A673 (cell line): ENCODE results near the gene FUCA1. TPM values are rescaled to one million over a fixed set of nuclear protein-coding genes. Genes with fewer than 3 reads are reported as not detected.

Source experiments
- BruUV-seq: library from RNA; stranded (reverse); fragments of 400-500 nt; replicated peaks from 2 replicates; lab custom pipeline; 2021; lab: Mats Ljungman, UMichigan
- CTCF ChIA-PET: fragments of 300-600 bp; sonication (Branson Sonifier 250); formaldehyde crosslinking; loops from one replicate; lab custom pipeline; 2022; ENCODE audit warnings: antibody characterized with exemption; lab: Charles Lee
- POLR2A ChIA-PET: fragments of 300-600 bp; sonication (Branson Sonifier 250); formaldehyde crosslinking; loops from one replicate; lab custom pipeline; 2022; ENCODE audit warnings: antibody characterized with exemption; ENCODE audit not compliant: low non-redundant PET; lab: Charles Lee
- DNase-seq: peaks from one replicate; pipeline ENCODE4 v3.0.0-alpha.2; 2015; ENCODE audit warnings: low spot score
- H3K27ac ChIP-seq: fragments of 200-600 bp; sonication (generic); 2 replicates; pipeline ENCODE4 v1.5.1; 2016; ENCODE audit warnings: mixed run types, low read depth, mild to moderate bottlenecking, mixed read lengths, antibody characterized with exemption, low read length; ENCODE audit not compliant: poor library complexity, severe bottlenecking
- H3K27me3 ChIP-seq: fragments of 200-600 bp; sonication (generic); replicated peaks from 2 replicates; pipeline ENCODE4 v1.6.1; 2017; ENCODE audit warnings: mixed run types, low read depth, mild to moderate bottlenecking, mixed read lengths, antibody characterized with exemption, low read length; ENCODE audit not compliant: insufficient read depth, poor library complexity
- H3K36me3 ChIP-seq: fragments of 200-600 bp; sonication (generic); 2 replicates; pipeline ENCODE4 v1.6.1; 2016; ENCODE audit warnings: mixed run types, mild to moderate bottlenecking, mixed read lengths, antibody characterized with exemption, low read length; ENCODE audit not compliant: insufficient read depth, poor library complexity, severe bottlenecking
- H3K4me1 ChIP-seq: fragments of 200-600 bp; sonication (generic); 2 replicates; pipeline ENCODE4 v1.6.1; 2017; ENCODE audit warnings: mixed run types, mild to moderate bottlenecking, mixed read lengths, antibody characterized with exemption, low read length; ENCODE audit not compliant: insufficient read depth, poor library complexity, severe bottlenecking
- H3K4me3 ChIP-seq: fragments of 200-600 bp; sonication (generic); 2 replicates; pipeline ENCODE4 v1.5.1; 2016; ENCODE audit warnings: low read depth, mixed run types, mild to moderate bottlenecking, mixed read lengths, low read length; ENCODE audit not compliant: poor library complexity, severe bottlenecking
- H3K9me3 ChIP-seq: fragments of 200-600 bp; sonication (generic); 2 replicates; pipeline ENCODE4 v1.6.1; 2016; ENCODE audit warnings: mixed run types, low read depth, mild to moderate bottlenecking, mixed read lengths, antibody characterized with exemption, low read length; ENCODE audit not compliant: poor library complexity, severe bottlenecking
- EZH2 ChIP-seq: fragments of 200-600 bp; sonication (generic); IDR thresholded peaks from 2 replicates; pipeline ENCODE4 v1.6.1; 2017; ENCODE audit warnings: borderline replicate concordance, low read depth, mild to moderate bottlenecking, mixed read lengths, antibody characterized with exemption, low read length; ENCODE audit not compliant: poor library complexity, severe bottlenecking
- intact Hi-C: fragments of 100-400 bp; cut with micrococcal nuclease; formaldehyde crosslinking; loops from one replicate; pipeline ENCODE4 v1.10.0; 2022; ENCODE audit not compliant: unreplicated experiment
- total RNA-seq: library from RNA; stranded (reverse); gene quantifications from 2 replicates; pipeline ENCODE4 v1.2.3, GENCODE V29; 2021
- TF ChIP-seq, protein P1 (sequence below): fragments of 300-800, 200-600 bp; sonication (generic); conservative IDR thresholded peaks from 2 replicates; pipeline ENCODE4 v1.5.1; 2017; ENCODE audit warnings: low read depth, mild to moderate bottlenecking, antibody characterized with exemption, low read length, moderate library complexity, mixed read lengths

Gene FUCA1
- total RNA-seq, 1 experiment from 2014 or later = 8.9 TPM

GRCh38 chr1:23823767-23824166, 44.3 kb downstream of the FUCA1 start:
- POLR2A ChIA-PET = no interaction called here
- peak overlapping the region; percentile 82 for H3K4me3 ChIP-seq
- intact Hi-C loops = no loop called here
- DNase-seq = no peak
- H3K27ac ChIP-seq = no peak overlapping the region
- CTCF ChIA-PET = no interaction called here
- no peak for TF ChIP-seq EZH2
- TF ChIP-seq, protein P1, sequence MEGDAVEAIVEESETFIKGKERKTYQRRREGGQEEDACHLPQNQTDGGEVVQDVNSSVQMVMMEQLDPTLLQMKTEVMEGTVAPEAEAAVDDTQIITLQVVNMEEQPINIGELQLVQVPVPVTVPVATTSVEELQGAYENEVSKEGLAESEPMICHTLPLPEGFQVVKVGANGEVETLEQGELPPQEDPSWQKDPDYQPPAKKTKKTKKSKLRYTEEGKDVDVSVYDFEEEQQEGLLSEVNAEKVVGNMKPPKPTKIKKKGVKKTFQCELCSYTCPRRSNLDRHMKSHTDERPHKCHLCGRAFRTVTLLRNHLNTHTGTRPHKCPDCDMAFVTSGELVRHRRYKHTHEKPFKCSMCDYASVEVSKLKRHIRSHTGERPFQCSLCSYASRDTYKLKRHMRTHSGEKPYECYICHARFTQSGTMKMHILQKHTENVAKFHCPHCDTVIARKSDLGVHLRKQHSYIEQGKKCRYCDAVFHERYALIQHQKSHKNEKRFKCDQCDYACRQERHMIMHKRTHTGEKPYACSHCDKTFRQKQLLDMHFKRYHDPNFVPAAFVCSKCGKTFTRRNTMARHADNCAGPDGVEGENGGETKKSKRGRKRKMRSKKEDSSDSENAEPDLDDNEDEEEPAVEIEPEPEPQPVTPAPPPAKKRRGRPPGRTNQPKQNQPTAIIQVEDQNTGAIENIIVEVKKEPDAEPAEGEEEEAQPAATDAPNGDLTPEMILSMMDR = no peak
- no peaks in the 10 kb centered on the region for H3K36me3 ChIP-seq
- no TSS peak for BruUV-seq
- no peaks in the 10 kb centered on the region for H3K9me3 ChIP-seq
- H3K4me1 ChIP-seq = peaks cover 12% of the 10 kb centered on the region
- no peaks in the 10 kb centered on the region for H3K27me3 ChIP-seq

- Histone ChIP-seq H3K4me1 (no peaks in the 10 kb centered on the region), H3K27ac (no peak overlapping the region), H3K9me3 (no peaks in the 10 kb centered on the region), H3K4me3 (no peak overlapping the region), H3K36me3 (no peaks in the 10 kb centered on the region), H3K27me3 (no peaks in the 10 kb centered on the region)
- TF ChIP-seq EZH2 = no peak
- TF ChIP-seq, protein P1 = no peak
- BruUV-seq = no TSS peak
- POLR2A ChIA-PET = no interaction called here
- DNase-seq = no peak
- intact Hi-C loops = no loop called here
- CTCF ChIA-PET = no interaction called here
Measured at GRCh38 chr1:23817633-23818032, 50.5 kb downstream of the FUCA1 start.

- BruUV-seq = no TSS peak
- intact Hi-C loops = no loop called here
- ChIA-PET CTCF (no interaction called here), POLR2A (no interaction called here)
- H3K4me1 ChIP-seq = no peaks in the 10 kb centered on the region
- H3K36me3 ChIP-seq = no peaks in the 10 kb centered on the region
- DNase-seq = no peak
- no peaks in the 10 kb centered on the region for H3K27me3 ChIP-seq
- TF ChIP-seq, protein P1 = no peak
- no peak for TF ChIP-seq EZH2
- H3K9me3 ChIP-seq = no peaks in the 10 kb centered on the region
- H3K4me3 ChIP-seq = no peak overlapping the region
- H3K27ac ChIP-seq = no peak overlapping the region
Measured at GRCh38 chr1:23816906-23817305, 51.2 kb downstream of the FUCA1 start.
